Adipose tissue (tissue), 3 donors: ENCODE measurements around the gene FST. TPM values are rescaled to one million over a fixed set of nuclear protein-coding genes. Genes with fewer than 3 reads are reported as not detected.

ENCODE experiments used
- H3K27ac ChIP-seq: one replicate; pipeline ENCODE4 v1.5.1; 2013; ENCODE audit warnings: low read depth, low read length
- WGBS, 3 donors: extraction: QIAGEN DNeasy Blood & Tissue Kit; methylation state at CpG; one replicate each; pipeline ENCODE4 v1.1.7; 2013; 5-methylcytosine and 5-hydroxymethylcytosine counted together
- polyA plus RNA-seq, 3 donors: library from polyadenylated mRNA; stranded (reverse); fragments of 200-250 nt; gene quantifications; one replicate each; pipeline ENCODE4 v1.2.3, GENCODE V29; 2013
- donor health status: healthy with polysubstance abuse.
- donor health status: Bipolar disorder and iron deficiency.
- donor health status: healthy.

FST gene
- polyA plus RNA-seq, 3 donors, result 0.79 to 30.6 (median 11.5) TPM

- WGBS, 3 donors, result 22 to 38% (median 30%) methylated on average over 2 of the region's 2 CpGs
- no peak overlapping the region for H3K27ac ChIP-seq
These were observed 20.6 kb downstream of the FST start for GRCh38 chr5:53501054-53501453.

- 54 to 67% (median 56%) methylated on average over 3 of the region's 3 CpGs for WGBS, 3 donors
- no peak overlapping the region for H3K27ac ChIP-seq
These were observed 23.3 kb downstream of the FST start for GRCh38 chr5:53503562-53504218.

GRCh38 chr5:53507013-53507412, 26.6 kb downstream of the FST start:
- 83 to 92% (median 92%) methylated on average over 4 of the region's 4 CpGs for WGBS, 3 donors
- no peak overlapping the region for H3K27ac ChIP-seq

- 79 to 85% (median 82%) methylated on average over 3 of the region's 3 CpGs for WGBS, 3 donors
- no peak overlapping the region for H3K27ac ChIP-seq
These were observed 27.7 kb downstream of the FST start for GRCh38 chr5:53508125-53508524.

- H3K27ac ChIP-seq, result no peak overlapping the region
These were observed 32.1 kb downstream of the FST start for GRCh38 chr5:53512539-53512938.

- H3K27ac ChIP-seq, result no peak overlapping the region
- WGBS, 3 donors, result 69 to 81% (median 79%) methylated on average over 6 of the region's 6 CpGs
These were observed 35.6 kb downstream of the FST start for GRCh38 chr5:53515988-53516387.

- H3K27ac ChIP-seq, result no peak overlapping the region
These were observed 40.4 kb downstream of the FST start for GRCh38 chr5:53520813-53521212.

Other genes with a start within 250 kb of the FST start
- gene NDUFS4, start 80.0 kb downstream of the FST start, polyA plus RNA-seq, result 100 to 1,000 TPM in 2 of 3 donors, 10 to 100 TPM in 1; 49.5 to 114 (median 110) TPM